Measurements from ENCODE around the gene SLC39A6.

The SLC39A6 gene

GRCh38 chr18:36064027-36064808, 64.9 kb downstream of the SLC39A6 start:
- DNase-seq (ENCODE audit: low spot score): no peak

GRCh38 chr18:36058674-36059073, 70.5 kb downstream of the SLC39A6 start:
- no peak for DNase-seq (ENCODE audit: low spot score)

All from iPS-NIHi11 (cell line).